Measurements from ENCODE around the gene SUN1. TPM values are rescaled to one million over a fixed set of nuclear protein-coding genes. Genes with fewer than 3 reads are reported as not detected.

SUN1 gene
- total and polyA plus RNA-seq, 7 donors = 52.5 to 159 (median 132) TPM

- Histone ChIP-seq H3K4me1 (no peaks in the 10 kb centered on the region), H3K27me3 (ENCODE audit: insufficient read depth in 3 of 3, low read length in 2 of 3) (no peaks in the 10 kb centered on the region), H3K9me3 (no peaks in the 10 kb centered on the region), H3K4me3 (no peak overlapping the region), H3K36me3 (ENCODE audit: insufficient read depth in 1 of 2, low read depth in 1 of 2) (peaks cover 0 to 44% of the 10 kb centered on the region in 2 donors), H3K27ac (no peak overlapping the region)
- intact Hi-C loops (cut with DNase I) = no loop called here
- DNase-seq (peak in 1 of 2 donors; percentile 51), ATAC-seq (no peak)
- TF ChIP-seq CTCF (IDR thresholded peaks at IDR 0.05) = no peak
- WGBS, 3 donors = 84 to 88% (median 87%) methylated on average over 14 of the region's 14 CpGs
Observed at GRCh38 chr7:897086-897485, 64.8 kb downstream of the SUN1 start.

GRCh38 chr7:897771-898376, 65.6 kb downstream of the SUN1 start:
- Histone ChIP-seq H3K36me3 (ENCODE audit: insufficient read depth in 1 of 2, low read depth in 1 of 2) (peaks cover 0 to 39% of the 10 kb centered on the region in 2 donors), H3K27me3 (ENCODE audit: insufficient read depth in 3 of 3, low read length in 2 of 3) (peaks cover 0 to 2% (median 0%) of the 10 kb centered on the region in 3 donors), H3K9me3 (no peaks in the 10 kb centered on the region), H3K27ac (no peak overlapping the region), H3K4me1 (no peaks in the 10 kb centered on the region), H3K4me3 (no peak overlapping the region)
- ATAC-seq = peak in 2 of 4 donors; percentile 3 to 23
- peak in 1 of 2 donors; percentile 63 for DNase-seq
- WGBS, 3 donors = 61 to 62% (median 61%) methylated on average over 22 to 27 of the region's 27 CpGs
- no peak for TF ChIP-seq CTCF (IDR thresholded peaks at IDR 0.05)
- intact Hi-C loops (cut with DNase I) = no loop called here

- no peaks in the 10 kb centered on the region for H3K4me1 ChIP-seq
- no peak overlapping the region for H3K27ac ChIP-seq
- peaks cover 0 to 8% (median 0%) of the 10 kb centered on the region in 3 donors for H3K27me3 ChIP-seq (ENCODE audit: insufficient read depth in 3 of 3, low read length in 2 of 3)
- no peak overlapping the region for H3K4me3 ChIP-seq
- intact Hi-C loops (cut with DNase I) = no loop called here
- no peaks in the 10 kb centered on the region for H3K9me3 ChIP-seq
- no peak for ATAC-seq
- 65 to 92% (median 72%) methylated on average over 13 to 18 of the region's 18 CpGs for WGBS, 3 donors
- DNase-seq = peak in 1 of 2 donors; percentile 56
- no peak for TF ChIP-seq CTCF (IDR thresholded peaks at IDR 0.05)
- H3K36me3 ChIP-seq (ENCODE audit: insufficient read depth in 1 of 2, low read depth in 1 of 2) = peaks cover 0 to 39% of the 10 kb centered on the region in 2 donors
Observed at GRCh38 chr7:898460-898854, 66.2 kb downstream of the SUN1 start.

- H3K27ac ChIP-seq = no peak overlapping the region
- peak in 1 of 2 donors; percentile 58 for DNase-seq
- H3K4me3 ChIP-seq = no peak overlapping the region
- no peak for TF ChIP-seq CTCF (IDR thresholded peaks at IDR 0.05)
- intact Hi-C loops (cut with DNase I) = no loop called here
- no peaks in the 10 kb centered on the region for H3K4me1 ChIP-seq
- H3K36me3 ChIP-seq (ENCODE audit: insufficient read depth in 1 of 2, low read depth in 1 of 2) = peaks cover 0 to 33% of the 10 kb centered on the region in 2 donors
- H3K27me3 ChIP-seq (ENCODE audit: insufficient read depth in 3 of 3, low read length in 2 of 3) = peaks cover 0 to 14% (median 4%) of the 10 kb centered on the region in 3 donors
- peak in 2 of 4 donors; percentile 7 to 24 for ATAC-seq
- WGBS, 3 donors = 77 to 80% (median 77%) methylated on average over 49 to 54 of the region's 54 CpGs
- H3K9me3 ChIP-seq = no peaks in the 10 kb centered on the region
Observed at GRCh38 chr7:898855-899681, 66.8 kb downstream of the SUN1 start.

All from psoas muscle (tissue), 8 donors.